GM21367 (cell line): Measurements from ENCODE around the gene NRGN.

Experiments
- ATAC-seq: cut with Tn5 transposase; IDR thresholded peaks from one replicate; pipeline ENCODE4 v1.9.1; 2021; ENCODE audit not compliant: unreplicated experiment

NRGN gene

GRCh38 chr11:124738713-124739478 is 846 bp upstream of the NRGN start:
- ATAC-seq = no peak

- peak; percentile 27 for ATAC-seq
Observed at GRCh38 chr11:124740277-124740882, 638 bp downstream of the NRGN start.

GRCh38 chr11:124742555-124742954 is 2.8 kb downstream of the NRGN start:
- no peak for ATAC-seq

- no peak for ATAC-seq
Observed at GRCh38 chr11:124743050-124743449, 3.3 kb downstream of the NRGN start.

GRCh38 chr11:124745270-124745834 is 5.6 kb downstream of the NRGN start:
- no peak for ATAC-seq

GRCh38 chr11:124745835-124746620 is 6.3 kb downstream of the NRGN start:
- ATAC-seq = peak; percentile 16

GRCh38 chr11:124746621-124747243 is 7.0 kb downstream of the NRGN start:
- peak; percentile 92 for ATAC-seq

- ATAC-seq = no peak
Observed at GRCh38 chr11:124747406-124748099, 7.8 kb downstream of the NRGN start.

GRCh38 chr11:124748100-124748418 is 8.3 kb downstream of the NRGN start:
- ATAC-seq = no peak

- no peak for ATAC-seq
Observed at GRCh38 chr11:124748481-124749343, 9.0 kb downstream of the NRGN start.

- no peak for ATAC-seq
Observed at GRCh38 chr11:124749912-124750311, 10.2 kb downstream of the NRGN start.

GRCh38 chr11:124751391-124751740 is 11.6 kb downstream of the NRGN start:
- ATAC-seq = no peak

- ATAC-seq = no peak
Observed at GRCh38 chr11:124751741-124752470, 12.2 kb downstream of the NRGN start, which contains the start of gene VSIG2. Gene VSIG2, minus strand, starts transcription at chr11:124752255. Its CDS starts 118 bp downstream, at chr11:124752137.

- no peak for ATAC-seq
Observed at GRCh38 chr11:124752471-124753102, 12.8 kb downstream of the NRGN start.

- no peak for ATAC-seq
Observed at GRCh38 chr11:124753205-124753604, 13.5 kb downstream of the NRGN start.

GRCh38 chr11:124753624-124754023 is 13.9 kb downstream of the NRGN start:
- no peak for ATAC-seq

GRCh38 chr11:124754309-124754708 is 14.6 kb downstream of the NRGN start:
- ATAC-seq = no peak

GRCh38 chr11:124754710-124755109 is 15.0 kb downstream of the NRGN start:
- ATAC-seq = no peak
